Heart right ventricle (tissue), 16 donors: Measurements from ENCODE around the gene ZNF660. TPM values are rescaled to one million over a fixed set of nuclear protein-coding genes. Genes with fewer than 3 reads are reported as not detected.

Experiments used
- ATAC-seq, 8 donors: fragments of 200-7000 bp; cut with Tn5 transposase; one replicate each; pipeline ENCODE4 v1.9.1; 2020; ENCODE audit warnings: mild to moderate bottlenecking in 8 of 8, moderate library complexity in 8 of 8, moderate number of reproducible peaks in 1 of 8
- DNase-seq, 2 donors: peaks; one replicate each; pipeline ENCODE4 v3.0.0-alpha.2; 2020
- H3K27ac ChIP-seq, 10 donors: fragments of 200-600 bp; sonication (generic) in 2 of 10; one replicate each; pipeline versions ENCODE4 v1.5.0 to v1.8.0; 2020 to 2022; ENCODE audit warnings: mild to moderate bottlenecking in 3 of 10
- H3K27me3 ChIP-seq, 7 donors: fragments of 200-600 bp; one replicate each; pipeline ENCODE4 v1.8.0; 2021 to 2022; ENCODE audit warnings: mild to moderate bottlenecking in 2 of 7
- H3K36me3 ChIP-seq, 9 donors: fragments of 200-600 bp; sonication (generic) in 1 of 9; one replicate each; pipeline versions ENCODE4 v1.5.0 to v1.8.0; 2020 to 2022; ENCODE audit warnings: mild to moderate bottlenecking in 2 of 9
- H3K4me1 ChIP-seq, 9 donors: fragments of 200-600 bp; sonication (generic) in 1 of 9; one replicate each; pipeline versions ENCODE4 v1.5.0 to v1.8.0; 2020 to 2022; ENCODE audit warnings: mild to moderate bottlenecking in 4 of 9
- H3K4me3 ChIP-seq, 10 donors: fragments of 200-600 bp; sonication (generic) in 2 of 10; one replicate each; pipeline versions ENCODE4 v1.5.0 to v1.8.0; 2020 to 2022; ENCODE audit warnings: mild to moderate bottlenecking in 7 of 10, moderate library complexity in 2 of 10
- H3K9me3 ChIP-seq, 11 donors: fragments of 200-600 bp in 10 of 11; sonication (generic) in 2 of 11; one replicate each; pipeline versions ENCODE4 v1.5.0 to v1.8.0; 2013 to 2022; ENCODE audit warnings: mild to moderate bottlenecking in 2 of 11, control low read depth in 1 of 11, moderate library complexity in 1 of 11
- WGBS, 2 donors: extraction: QIAGEN DNeasy Blood & Tissue Kit; methylation state at CpG; one replicate each; pipeline ENCODE4 v1.1.7; 2013; ENCODE audit warnings: inconsistent platforms in 1 of 2; 5-methylcytosine and 5-hydroxymethylcytosine counted together
- intact Hi-C, 10 donors: fragments of 100-400 bp; cut with DNase I; formaldehyde crosslinking; loops; one replicate each; pipeline versions ENCODE4 v1.11.1 to v1.14.2; 2022
- polyA plus RNA-seq, 2 donors: library from polyadenylated mRNA; stranded (reverse); fragments of 200-250 nt; gene quantifications; one replicate each; pipeline ENCODE4 v1.2.3, GENCODE V29; 2013
- total RNA-seq, 10 donors: library from RNA; stranded (reverse); fragmentation: NEBNext Ultra II Directional in 3 of 10; extraction: Animal tissue kit (Norgen Biotek cat#: 25700) in 3 of 10; gene quantifications; one replicate each; pipeline versions ENCODE4 v1.2.1 to v1.2.4, GENCODE V29; 2021 to 2023
- TF ChIP-seq, protein P1 (sequence below), 9 donors: fragments of 200-600 bp; sonication (generic) in 2 of 9; IDR thresholded peaks; one replicate each; pipeline versions ENCODE4 v1.5.0 to v1.8.0; 2021 to 2022; ENCODE audit warnings: antibody characterized with exemption in 9 of 9, mild to moderate bottlenecking in 5 of 9, moderate library complexity in 1 of 9
- donor health status: Arrhythmogenic right ventricular cardiomyopathy.
- donor health status: ischemic (EF 13 %, LVEDD 7.1; RV severe dilation, severe dysfunction).
- donor health status: healthy with polysubstance abuse.
- donor health status: DM: no; HTN: yes; CAD: no.
- donor health status: DM: no; HTN: no; CAD: no.
- donor health status: ischemic (EF 25% LVEDD 6.9; RV normal size, moderate dysfunction).
- donor health status: ischemic (EF 25% LVEDD 5.7; RV mildly dilated, moderate dysfunction).
- donor health status: healthy.
- donor health status: DM: yes; HTN: yes; CAD: no.
- donor health status: Ischemic cardiomyopathy.
- donor health status: ischemic (EF 35%, LVEDD 5.7; RV mildly dilated, moderate dysfunction).
- donor health status: nonischemic (EF 11% LVEDD 7.7; RV severe dilation, severe dysfunction).
- donor health status: DM: yes; HTN: yes; CAD: no.
- donor health status: PGD.
- donor health status: ischemic (EF 29% LVEDD 5.4; RV normal size, mild dysfunction).
- donor health status: nonischemic (EF 23%, LVEDD 6.1; RV moderate dilation, normal function).

ZNF660 gene
- total and polyA plus RNA-seq, 12 donors, result 0.41 to 2.5 (median 1.2) TPM

- Histone ChIP-seq H3K4me3 (no peak overlapping the region), H3K27me3 (no peaks in the 10 kb centered on the region), H3K9me3 (peaks cover 0 to 94% (median 32%) of the 10 kb centered on the region in 11 donors), H3K36me3 (peaks cover 0 to 77% (median 28%) of the 10 kb centered on the region in 9 donors), H3K27ac (no peak overlapping the region), H3K4me1 (no peaks in the 10 kb centered on the region)
- no peak for DNase-seq
- TF ChIP-seq, protein P1, sequence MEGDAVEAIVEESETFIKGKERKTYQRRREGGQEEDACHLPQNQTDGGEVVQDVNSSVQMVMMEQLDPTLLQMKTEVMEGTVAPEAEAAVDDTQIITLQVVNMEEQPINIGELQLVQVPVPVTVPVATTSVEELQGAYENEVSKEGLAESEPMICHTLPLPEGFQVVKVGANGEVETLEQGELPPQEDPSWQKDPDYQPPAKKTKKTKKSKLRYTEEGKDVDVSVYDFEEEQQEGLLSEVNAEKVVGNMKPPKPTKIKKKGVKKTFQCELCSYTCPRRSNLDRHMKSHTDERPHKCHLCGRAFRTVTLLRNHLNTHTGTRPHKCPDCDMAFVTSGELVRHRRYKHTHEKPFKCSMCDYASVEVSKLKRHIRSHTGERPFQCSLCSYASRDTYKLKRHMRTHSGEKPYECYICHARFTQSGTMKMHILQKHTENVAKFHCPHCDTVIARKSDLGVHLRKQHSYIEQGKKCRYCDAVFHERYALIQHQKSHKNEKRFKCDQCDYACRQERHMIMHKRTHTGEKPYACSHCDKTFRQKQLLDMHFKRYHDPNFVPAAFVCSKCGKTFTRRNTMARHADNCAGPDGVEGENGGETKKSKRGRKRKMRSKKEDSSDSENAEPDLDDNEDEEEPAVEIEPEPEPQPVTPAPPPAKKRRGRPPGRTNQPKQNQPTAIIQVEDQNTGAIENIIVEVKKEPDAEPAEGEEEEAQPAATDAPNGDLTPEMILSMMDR (IDR thresholded peaks at IDR 0.05), result no peak
- 65 to 86% methylated on average over 1 of the region's 1 CpG for WGBS, 2 donors
- ATAC-seq, result no peak
- intact Hi-C loops, result no loop called here
Observed at GRCh38 chr3:44596621-44597020, 11.9 kb downstream of the ZNF660 start.

DNA sequence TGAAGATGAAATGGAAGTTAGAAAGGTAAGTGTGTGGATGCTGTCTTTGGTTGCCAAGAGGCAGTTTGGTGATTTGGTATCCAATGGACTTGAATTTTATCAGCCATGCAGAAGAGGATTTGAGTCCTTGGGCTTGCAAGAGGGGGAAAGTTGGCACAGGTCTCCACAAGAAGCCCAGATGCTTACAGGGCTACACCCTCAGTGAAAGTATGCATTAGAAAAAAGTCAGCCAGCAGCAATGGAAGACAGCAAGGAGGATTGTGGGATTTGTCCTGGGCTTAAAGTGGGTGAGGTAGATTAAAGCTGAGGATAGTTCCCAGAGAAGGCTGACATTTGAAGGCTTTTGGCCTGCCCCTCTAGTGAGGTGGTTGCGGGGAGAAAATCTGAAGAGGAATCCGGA is 17.0 kb downstream of the ZNF660 start:
- intact Hi-C loops, result no loop called here
- DNase-seq (no peak), ATAC-seq (no peak)
- TF ChIP-seq, protein P1 (IDR thresholded peaks at IDR 0.05), result no peak
- Histone ChIP-seq H3K36me3 (peaks cover 0 to 28% (median 6%) of the 10 kb centered on the region in 9 donors), H3K9me3 (peaks cover 0 to 56% (median 7%) of the 10 kb centered on the region in 11 donors), H3K4me1 (no peaks in the 10 kb centered on the region), H3K27ac (no peak overlapping the region), H3K27me3 (no peaks in the 10 kb centered on the region), H3K4me3 (no peak overlapping the region)
- 93 to 99% methylated on average over 2 of the region's 2 CpGs for WGBS, 2 donors

- Histone ChIP-seq H3K27ac (no peak overlapping the region), H3K4me3 (no peak overlapping the region), H3K27me3 (no peaks in the 10 kb centered on the region), H3K9me3 (peaks cover 0 to 22% (median 0%) of the 10 kb centered on the region in 11 donors), H3K4me1 (no peaks in the 10 kb centered on the region), H3K36me3 (peaks cover 0 to 19% (median 0%) of the 10 kb centered on the region in 9 donors)
- TF ChIP-seq, protein P1 (IDR thresholded peaks at IDR 0.05), result no peak
- intact Hi-C loops, result no loop called here
- ATAC-seq, result no peak
- DNase-seq, result no peak
Observed at GRCh38 chr3:44612678-44613077, 27.9 kb downstream of the ZNF660 start.

- Histone ChIP-seq H3K36me3 (peaks cover 0 to 18% (median 0%) of the 10 kb centered on the region in 9 donors), H3K9me3 (no peaks in the 10 kb centered on the region), H3K27ac (peak within 1 kb of the TSS; percentile 84 to 98 (median 93)), H3K4me3 (peak within 1 kb of the TSS; percentile 67 to 98 (median 88)), H3K4me1 (peaks cover 0 to 41% (median 27%) of the 10 kb centered on the region in 9 donors), H3K27me3 (no peaks in the 10 kb centered on the region)
- 0 to 1% methylated on average over 46 to 47 of the region's 47 CpGs for WGBS, 2 donors
- ATAC-seq, result peak; percentile 97 to 99 (median 98)
- TF ChIP-seq, protein P1 (IDR thresholded peaks at IDR 0.05), result peak in 4 of 9 donors; percentile 27 to 47 (median 42)
- intact Hi-C loops, result loop anchor here in 2 of 10 donors (2.0 to 5.0 kb wide), 3 partner anchors 24 to 303 kb away; partner anchors contain the start of genes ZKSCAN7 (in 1 of the 2) and ZNF35 (in 1 of the 2)
- DNase-seq, result peak; percentile 82 to 91
Observed at GRCh38 chr3:44624749-44625480, 40.2 kb downstream of the ZNF660 start, which contains the start of gene ZNF197. TSS of gene ZNF197 (plus strand) at chr3:44625036. CDS start at chr3:44629155, 4,119 bp downstream.
